Measurements from ENCODE around the gene PXT1.
A peak's percentile ranks its signal among the peaks of the same experiment; 100 is the strongest.
"Not testable (repeated sequence)": the region's sequence is repeated elsewhere in the genome, so short reads cannot be mapped to it uniquely, and the experiment has no call there.

PXT1 gene

GRCh38 chr6:36368421-36368820, 74.2 kb downstream of the PXT1 start:
- no peak for DNase-seq

- no peak for DNase-seq
Observed at GRCh38 chr6:36367743-36368142, 74.9 kb downstream of the PXT1 start.

GRCh38 chr6:36364669-36365479, 77.8 kb downstream of the PXT1 start:
- DNase-seq = no peak

- not testable (repeated sequence) for DNase-seq
Observed at GRCh38 chr6:36364061-36364635, 78.5 kb downstream of the PXT1 start.

- not testable (repeated sequence) for DNase-seq
Observed at GRCh38 chr6:36363371-36363752, 79.3 kb downstream of the PXT1 start.

- DNase-seq = no peak
Observed at GRCh38 chr6:36362551-36363370, 79.9 kb downstream of the PXT1 start.

- DNase-seq = no peak
Observed at GRCh38 chr6:36361071-36361470, 81.6 kb downstream of the PXT1 start.

- DNase-seq = peak; percentile 68 to 69
Observed at GRCh38 chr6:36360241-36361054, 82.2 kb downstream of the PXT1 start.

GRCh38 chr6:36358226-36358915, 84.3 kb downstream of the PXT1 start:
- no peak for DNase-seq

- DNase-seq = no peak
Observed at GRCh38 chr6:36357872-36358225, 84.8 kb downstream of the PXT1 start.

- DNase-seq = no peak
Observed at GRCh38 chr6:36355819-36356218, 86.8 kb downstream of the PXT1 start.

GRCh38 chr6:36353411-36353915, 89.2 kb downstream of the PXT1 start:
- DNase-seq = no peak

- DNase-seq = no peak
Observed at GRCh38 chr6:36352477-36353157, 90.0 kb downstream of the PXT1 start.

- DNase-seq = no peak
Observed at GRCh38 chr6:36350681-36351571, 91.7 kb downstream of the PXT1 start.

GRCh38 chr6:36350082-36350481, 92.6 kb downstream of the PXT1 start:
- DNase-seq = no peak

GRCh38 chr6:36349240-36349639, 93.4 kb downstream of the PXT1 start:
- no peak for DNase-seq

GRCh38 chr6:36347621-36348020, 95.0 kb downstream of the PXT1 start:
- no peak for DNase-seq

GRCh38 chr6:36346486-36347273, 96.0 kb downstream of the PXT1 start:
- no peak for DNase-seq

GRCh38 chr6:36345681-36346466, 96.8 kb downstream of the PXT1 start:
- no peak for DNase-seq
